Measurements from ENCODE around the gene PLCG2.

PLCG2 gene

DNA sequence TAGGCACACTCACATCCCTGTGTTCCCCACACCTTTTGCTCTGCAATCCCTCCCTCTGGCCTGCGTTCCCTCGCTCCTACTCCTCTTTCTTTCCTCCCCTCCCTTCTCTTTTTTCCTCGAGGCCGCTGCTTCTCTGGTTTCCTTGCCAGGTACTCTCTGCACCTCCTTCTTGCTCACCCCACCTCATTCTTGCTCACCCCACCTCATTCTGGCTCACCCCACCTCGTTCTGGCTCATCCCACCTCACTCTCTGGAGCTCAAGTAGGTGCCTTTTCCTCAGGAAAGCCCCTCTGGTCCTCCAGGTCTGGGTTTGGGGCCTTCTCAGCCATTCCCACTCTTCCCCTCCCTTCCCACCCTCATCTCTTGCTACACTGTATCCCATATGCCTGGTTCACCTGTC, 103.5 kb downstream of the PLCG2 start:
- no peak for DNase-seq

DNA sequence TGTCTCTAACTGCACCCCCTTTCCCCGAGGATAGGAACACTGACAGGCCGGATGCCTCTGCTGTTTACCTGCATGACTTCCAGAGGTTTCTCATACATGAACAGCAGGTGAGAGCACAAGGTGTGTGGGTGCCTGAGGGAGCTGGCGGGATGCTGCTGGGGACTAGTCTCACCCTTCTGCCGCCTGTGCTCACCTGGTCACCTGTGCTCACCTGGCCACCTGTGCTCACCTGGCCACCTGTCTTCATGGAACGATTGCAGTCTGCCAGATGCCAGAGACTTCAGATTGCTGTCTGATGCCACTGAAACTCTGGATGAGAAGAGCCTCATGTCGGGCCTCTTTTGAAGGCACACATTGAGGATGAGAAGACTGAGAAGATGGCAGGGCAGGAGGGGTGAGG, 104.1 kb downstream of the PLCG2 start:
- no peak for DNase-seq

DNA sequence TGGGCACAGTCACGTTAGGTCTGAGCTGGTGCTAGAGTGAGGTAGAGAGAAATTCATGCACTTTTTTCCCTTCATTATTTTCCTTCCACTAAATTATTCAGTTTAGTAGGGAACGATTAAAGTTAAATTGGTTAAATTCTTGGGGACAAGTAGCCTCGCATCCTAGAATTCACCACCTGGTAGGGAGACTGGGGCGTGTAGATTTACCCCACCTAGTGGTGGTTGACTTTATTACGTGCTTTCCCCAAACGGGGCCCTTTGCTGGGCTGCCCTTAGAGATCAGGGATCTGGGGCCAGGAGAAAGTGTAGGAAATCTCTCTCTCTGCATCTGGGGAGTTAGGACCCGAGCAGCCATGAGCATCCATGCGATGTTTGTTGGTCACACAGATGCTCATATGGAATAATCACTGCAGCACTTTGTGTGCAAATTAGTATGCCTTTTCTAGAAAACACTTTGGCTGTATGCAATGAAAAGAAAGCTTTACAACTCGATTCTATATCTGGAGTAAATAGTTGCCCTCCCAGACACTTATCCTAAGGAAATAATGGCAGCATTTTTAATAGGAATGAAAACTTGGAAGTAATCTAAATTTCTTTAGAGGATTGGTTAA, 107.0 kb downstream of the PLCG2 start:
- DNase-seq = no peak

DNA sequence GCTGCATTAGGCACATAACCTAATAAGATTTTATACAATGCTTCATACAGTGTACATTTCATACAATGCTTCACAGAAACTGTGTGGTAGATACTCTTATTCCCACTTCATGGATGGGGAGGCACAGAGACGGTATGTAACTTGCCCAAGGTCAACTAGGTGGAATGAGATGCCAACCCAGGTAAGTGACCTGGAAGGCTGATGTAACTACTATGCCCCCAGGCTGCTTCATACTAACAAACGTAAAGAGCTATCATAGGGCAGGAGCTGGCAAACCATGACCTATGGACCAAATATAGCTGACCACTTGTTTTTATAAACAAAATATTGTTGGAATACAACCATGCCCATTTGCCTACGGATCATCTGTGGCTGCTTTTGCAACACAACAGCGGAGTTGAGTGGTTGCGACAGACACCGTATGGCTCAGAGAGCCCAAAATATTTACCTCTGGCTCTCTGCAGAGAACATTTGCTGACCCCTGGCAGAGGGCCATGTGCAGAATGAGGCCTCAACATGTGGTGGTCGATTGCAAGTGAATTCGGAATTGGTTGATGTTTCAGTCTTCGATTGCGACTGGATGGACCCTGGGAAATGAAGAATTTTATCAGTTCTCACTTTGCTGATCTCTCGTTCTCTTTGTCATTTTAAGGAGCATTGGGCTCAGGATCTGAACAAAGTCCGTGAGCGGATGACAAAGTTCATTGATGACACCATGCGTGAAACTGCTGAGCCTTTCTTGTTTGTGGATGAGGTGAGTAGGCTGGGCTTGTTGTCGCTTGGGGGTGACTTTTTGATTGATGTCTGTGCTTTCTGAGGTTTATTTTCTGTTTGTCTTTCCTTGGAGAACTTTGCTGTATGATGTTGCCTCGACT, 109.7 kb downstream of the PLCG2 start:
- DNase-seq = no peak

DNA sequence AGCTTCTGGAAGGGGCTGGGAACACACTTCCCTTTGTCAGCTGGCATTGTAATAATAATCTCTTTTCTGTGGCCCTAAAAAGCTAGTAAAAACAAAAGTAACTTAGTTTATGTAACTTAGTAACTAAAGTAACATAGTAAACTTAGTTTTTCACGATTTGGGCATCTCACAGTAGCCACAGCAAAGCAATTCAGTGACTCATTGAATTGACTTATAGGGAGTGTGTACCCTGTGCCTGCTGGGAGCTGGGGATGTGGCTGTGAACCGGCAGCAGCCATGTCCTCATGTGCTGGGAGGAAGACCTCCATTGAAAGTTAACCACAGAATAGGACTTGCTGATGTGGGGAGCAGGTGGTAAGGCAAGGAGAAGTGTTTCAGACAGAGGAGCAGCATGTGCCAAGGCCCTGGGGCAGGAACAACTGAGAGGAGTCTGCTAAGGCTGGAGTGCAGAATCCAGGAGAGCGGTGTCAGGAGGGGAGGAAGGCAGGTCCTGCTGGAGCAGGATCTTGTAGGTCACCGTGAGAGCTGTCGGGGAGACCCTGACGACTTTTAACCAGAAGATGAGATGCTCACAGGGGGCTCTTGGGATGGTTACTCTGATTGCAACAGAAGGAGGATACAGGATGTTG, 112.8 kb downstream of the PLCG2 start:
- DNase-seq = no peak

DNA sequence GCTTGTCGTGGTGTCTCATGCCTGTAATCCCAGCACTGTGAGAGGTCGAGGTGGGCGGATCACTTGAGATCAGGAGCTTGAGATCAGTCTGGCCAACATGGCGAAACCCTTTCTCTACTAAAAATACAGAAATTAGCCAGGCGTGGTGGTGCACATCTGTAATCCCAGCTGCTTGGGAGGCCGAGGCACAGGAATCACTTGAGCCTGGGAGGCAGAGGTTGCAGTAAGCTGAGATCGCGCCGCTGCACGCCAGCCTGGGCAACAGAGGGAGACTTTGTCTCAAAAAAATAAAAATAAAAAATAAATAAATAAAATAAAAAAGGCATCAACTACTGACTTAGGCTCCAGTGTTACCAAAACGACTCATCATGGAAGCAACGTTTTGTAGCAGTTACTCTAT, 115.5 kb downstream of the PLCG2 start:
- no peak for DNase-seq

DNA sequence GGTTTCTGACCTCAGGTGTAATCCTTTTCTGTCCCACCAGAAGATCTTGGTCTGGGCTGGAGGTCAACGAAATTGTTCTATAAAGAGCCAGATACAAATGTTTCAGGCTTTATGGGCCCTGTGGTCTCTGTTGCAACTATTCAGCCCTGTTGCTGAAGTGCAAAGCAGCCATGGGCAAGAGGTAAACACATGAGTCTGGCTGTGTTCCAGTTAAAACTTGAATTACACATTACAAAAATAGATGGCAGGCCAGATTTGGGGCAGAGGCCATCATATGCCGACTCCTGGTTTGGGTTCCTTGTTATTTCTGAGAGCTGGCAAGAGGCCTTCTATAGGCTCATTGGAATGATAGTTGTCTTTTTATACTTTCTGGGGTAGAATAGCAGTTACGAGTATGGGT, 117.8 kb downstream of the PLCG2 start:
- DNase-seq = no peak

DNA sequence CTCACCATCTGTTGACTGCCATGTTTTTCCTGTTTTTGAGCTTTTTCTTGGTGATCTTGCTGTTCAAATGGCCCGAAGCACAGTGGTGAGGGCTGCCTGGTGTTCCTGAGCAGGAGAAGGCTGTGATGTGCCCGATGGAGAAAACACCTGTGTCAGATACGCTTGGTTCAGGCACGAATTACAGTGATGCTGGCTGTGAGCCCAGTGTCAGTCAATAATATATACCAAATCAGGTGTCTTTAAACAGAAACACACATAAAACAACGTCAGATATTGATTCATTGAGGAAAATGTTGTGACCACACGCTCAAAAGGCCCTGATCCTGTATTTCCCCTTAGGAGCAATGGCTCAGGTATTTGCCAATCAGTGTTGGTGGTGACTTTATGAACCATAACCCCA, 120.5 kb downstream of the PLCG2 start:
- DNase-seq = no peak

DNA sequence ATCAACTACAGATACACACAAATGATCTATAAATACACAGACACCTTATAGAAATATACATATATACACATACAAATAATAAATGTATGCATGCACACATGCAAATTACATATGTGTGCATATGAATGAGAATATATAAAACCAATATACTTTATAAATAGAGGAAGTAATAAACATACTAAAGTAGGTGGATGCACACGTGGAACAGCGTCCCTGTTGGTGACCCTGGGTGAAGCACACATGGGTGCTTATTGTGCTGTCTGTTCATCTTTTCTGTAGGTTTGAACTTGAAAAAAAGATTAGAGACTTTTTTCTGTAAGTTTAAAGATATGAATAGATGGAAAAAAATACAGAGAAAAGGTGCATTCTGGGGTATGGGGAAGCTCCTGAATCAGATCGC, 120.9 kb downstream of the PLCG2 start:
- DNase-seq = no peak

DNA sequence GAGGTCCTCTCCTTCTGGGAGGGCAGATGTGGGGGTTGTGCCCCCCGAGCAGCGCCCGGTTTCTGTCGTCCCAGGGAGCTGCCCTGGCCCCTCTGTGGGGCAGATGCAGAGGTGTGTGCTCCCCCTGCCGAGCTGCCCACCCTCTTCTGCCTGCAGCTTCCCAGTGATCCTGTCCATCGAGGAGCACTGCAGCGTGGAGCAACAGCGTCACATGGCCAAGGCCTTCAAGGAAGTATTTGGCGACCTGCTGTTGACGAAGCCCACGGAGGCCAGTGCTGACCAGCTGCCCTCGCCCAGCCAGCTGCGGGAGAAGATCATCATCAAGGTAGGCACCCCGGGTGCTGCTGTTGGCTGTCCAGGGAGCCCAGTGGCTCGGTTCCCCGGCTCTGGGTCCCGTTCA, 121.4 kb downstream of the PLCG2 start:
- DNase-seq = no peak

DNA sequence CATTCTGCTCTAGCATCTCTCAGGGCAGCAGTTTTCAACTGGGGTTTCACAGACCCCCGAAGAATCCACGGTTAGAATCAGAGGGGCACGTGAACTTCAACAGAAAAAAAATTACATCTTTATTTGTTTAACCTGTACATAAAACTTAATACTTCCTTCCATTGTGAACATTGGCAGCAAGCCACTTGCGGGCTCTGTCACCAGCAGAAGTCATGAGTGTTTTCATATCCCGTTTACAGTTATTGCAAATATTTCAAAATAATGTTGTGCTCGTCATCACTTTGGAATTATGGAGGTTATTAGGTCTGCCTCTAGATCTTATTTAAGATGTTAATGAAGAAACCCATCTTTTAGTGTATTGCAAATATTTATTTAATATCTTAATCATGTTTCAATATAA, 122.4 kb downstream of the PLCG2 start:
- no peak for DNase-seq

DNA sequence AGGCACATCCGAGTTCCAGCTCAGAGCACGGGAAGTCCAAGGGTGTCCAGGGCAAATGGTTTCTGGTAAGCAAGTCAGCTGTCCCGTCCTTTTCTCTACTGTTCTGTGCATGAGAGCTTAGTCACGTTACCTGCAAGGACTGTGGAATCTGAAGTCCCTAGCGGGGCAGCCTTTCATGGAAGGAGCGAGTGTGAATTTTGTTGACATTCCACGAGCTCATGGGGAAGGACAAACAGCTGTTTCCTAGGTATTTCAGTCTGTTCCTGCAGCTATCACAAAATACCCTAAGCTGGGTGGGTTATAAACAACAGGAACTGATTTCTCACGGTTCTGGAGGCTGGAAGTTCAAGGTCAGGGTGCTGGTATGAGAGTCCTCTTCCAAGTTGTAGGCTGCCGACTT, 122.9 kb downstream of the PLCG2 start:
- DNase-seq = no peak

DNA sequence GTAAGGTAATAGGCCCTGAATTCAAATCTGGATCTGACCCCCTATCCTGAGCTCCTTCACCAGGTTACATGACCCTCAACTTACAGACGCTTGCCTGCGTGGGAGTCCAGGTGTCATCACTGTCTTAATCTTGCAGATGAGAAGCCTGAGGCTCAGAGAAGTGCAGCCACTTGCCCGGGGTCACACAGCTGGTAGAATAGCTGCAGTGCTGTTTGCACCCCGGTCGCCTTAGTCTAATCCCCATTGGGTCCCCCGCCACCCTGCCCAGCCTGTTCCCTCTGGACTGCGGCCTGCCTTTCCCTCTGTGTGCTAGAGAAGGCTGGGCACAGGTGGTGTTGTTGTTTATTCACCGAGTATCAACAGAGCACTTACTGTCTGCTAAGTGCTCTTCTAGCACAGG, 125.2 kb downstream of the PLCG2 start:
- no peak for DNase-seq

DNA sequence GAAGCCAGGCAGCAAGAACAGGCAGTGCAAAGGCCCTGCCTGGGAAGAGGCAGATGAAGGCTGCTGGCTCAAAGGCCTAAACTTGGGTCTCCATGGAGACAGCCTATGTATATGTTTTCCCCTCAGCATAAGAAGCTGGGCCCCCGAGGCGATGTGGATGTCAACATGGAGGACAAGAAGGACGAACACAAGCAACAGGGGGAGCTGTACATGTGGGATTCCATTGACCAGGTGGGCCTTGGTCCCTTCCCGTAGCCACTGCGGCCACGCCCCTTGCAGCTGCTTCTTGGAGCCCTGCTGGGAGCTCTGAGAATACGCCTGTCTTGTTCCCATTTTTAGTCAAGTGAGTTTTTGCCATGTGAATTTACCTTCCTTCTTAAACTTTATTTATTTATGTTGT, 126.2 kb downstream of the PLCG2 start:
- DNase-seq = no peak

DNA sequence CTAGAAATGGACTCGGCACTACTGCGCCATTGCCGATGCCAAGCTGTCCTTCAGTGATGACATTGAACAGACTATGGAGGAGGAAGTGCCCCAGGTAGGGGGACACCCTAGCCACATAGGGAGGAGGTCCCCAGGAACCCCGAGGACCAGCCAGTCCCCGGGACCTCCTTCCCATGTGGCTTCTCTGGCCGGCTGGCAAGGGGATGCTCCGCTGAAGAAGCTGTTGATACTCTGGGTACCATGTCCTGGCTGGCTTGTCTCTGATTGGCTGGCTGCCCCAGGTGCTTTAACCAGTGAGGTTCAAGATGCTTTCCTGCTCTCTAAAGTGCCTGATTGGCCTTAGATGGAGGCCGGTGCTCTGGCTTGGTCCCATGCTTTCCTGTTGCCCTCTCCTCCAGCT, 128.6 kb downstream of the PLCG2 start:
- no peak for DNase-seq

DNA sequence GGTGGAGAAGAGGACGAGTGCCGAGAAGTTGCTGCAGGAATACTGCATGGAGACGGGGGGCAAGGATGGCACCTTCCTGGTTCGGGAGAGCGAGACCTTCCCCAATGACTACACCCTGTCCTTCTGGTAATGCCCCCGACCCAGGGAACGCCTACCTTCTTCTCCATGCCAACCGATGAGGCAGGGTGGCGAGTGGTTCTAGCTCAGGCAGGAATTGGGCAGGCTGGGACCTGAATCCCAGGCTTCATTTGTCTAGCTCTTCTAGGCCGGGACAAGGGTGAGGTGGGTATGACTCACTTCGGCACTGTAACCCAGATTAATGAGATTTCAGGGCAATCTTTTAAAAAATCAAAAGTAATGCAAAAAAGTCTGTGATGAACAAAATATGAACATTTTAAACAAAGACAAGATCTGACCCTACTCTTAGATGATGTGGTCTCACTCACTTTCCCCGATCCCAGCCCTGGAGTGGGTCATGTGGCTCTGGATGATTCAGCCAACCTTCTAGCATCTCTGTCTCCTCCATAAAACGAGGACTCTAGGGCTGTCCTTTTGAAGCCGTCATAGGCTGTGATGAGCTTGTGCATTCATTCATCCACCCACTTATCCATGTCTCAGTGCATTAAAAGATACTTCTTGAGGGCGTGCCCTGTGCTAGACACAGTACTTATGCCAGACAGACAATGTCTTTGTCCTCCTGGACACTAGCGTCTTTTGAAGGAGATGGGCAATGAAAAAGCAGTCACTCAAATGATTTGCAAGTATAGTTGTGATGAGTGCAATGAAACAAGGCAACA, 129.6 kb downstream of the PLCG2 start:
- no peak for DNase-seq

DNA sequence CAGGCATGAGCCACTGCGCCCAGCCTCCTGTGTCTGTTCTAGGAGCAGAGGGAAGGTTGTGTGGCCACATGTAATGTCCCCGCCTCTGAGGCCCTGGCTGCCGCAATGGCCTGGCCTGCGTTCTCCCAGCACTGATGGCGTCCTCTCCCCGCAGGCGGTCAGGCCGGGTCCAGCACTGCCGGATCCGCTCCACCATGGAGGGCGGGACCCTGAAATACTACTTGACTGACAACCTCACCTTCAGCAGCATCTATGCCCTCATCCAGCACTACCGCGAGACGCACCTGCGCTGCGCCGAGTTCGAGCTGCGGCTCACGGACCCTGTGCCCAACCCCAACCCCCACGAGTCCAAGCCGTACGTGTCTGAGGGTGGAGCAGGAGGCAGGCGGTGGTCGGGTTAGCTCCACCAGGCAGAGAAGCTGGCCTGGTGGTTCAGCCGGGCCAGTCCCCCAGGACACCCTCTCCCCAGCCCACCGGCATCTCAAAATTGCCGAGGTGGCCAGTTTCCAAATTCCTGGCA, 131.3 kb downstream of the PLCG2 start:
- no peak for DNase-seq

DNA sequence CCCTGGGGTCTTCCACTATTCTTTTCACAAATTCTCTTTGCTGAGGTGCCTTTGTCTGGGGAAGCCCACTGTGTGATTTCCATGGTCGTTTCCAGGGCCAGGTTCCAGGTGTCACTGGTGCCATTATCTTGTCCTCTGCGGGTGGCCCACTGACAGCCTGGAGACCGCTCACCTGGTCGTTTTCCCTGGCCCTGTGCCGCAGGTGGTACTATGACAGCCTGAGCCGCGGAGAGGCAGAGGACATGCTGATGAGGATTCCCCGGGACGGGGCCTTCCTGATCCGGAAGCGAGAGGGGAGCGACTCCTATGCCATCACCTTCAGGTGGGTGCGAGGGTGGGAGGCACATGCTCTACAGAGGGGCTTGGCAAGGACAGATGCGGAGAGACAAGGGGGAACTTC, 133.3 kb downstream of the PLCG2 start:
- DNase-seq = no peak

DNA sequence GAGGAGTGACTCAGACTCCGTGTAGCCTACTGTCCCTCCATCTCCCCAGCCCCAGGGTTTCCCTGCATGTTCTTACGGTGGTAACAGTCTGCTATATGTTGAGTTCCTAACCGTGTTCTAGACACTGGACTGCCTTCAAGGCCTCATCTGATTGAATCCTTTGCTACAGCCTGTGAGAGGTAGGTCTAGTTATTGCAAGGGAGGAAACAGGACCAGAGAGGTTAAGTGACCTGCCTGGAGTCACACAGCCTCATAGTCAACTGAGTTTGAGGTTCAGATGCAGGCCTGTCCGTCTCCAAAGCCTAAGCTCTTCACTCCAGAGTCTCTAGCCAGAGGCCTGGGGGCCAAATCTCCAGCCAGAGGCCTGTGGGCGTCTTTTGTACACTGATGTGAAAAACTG, 134.1 kb downstream of the PLCG2 start:
- no peak for DNase-seq

DNA sequence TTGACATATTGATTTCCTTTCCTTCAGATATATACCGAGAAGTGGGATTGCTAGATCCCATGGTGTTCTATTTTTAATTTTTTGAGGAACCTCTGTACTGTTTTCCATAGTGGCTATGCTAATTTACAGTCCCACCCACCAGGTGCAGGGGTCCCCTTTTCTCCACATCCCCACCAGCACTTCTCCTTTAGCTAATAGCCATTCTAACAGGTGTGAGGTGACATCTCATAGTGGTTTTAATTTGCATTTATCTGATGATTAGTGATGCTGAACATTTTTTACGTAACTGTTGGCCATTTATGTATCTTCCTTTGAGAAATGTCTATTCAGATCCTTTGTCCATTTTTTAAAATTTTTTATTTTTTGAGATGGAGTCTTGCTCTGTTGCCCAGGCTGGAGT, 138.3 kb downstream of the PLCG2 start:
- no peak for DNase-seq

DNA sequence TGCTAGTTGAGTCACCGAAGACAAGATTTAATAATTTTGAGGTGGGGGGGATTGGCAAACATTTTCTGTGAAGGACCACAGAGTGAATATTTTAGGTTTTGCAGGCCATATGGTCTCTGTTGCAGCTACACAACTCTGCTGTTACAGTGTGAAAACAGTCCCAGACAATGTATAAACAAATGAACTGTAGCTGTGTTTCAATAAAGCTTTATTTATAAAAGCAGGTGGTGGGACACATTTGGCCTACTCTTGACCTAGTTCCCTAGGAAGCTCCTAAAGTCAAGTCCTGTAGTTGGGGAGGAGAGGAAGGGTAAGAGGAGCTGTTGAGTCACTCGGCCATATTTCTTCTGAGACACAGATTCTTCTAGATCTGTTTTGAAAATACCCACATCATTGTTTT, 139.8 kb downstream of the PLCG2 start:
- no peak for DNase-seq

DNA sequence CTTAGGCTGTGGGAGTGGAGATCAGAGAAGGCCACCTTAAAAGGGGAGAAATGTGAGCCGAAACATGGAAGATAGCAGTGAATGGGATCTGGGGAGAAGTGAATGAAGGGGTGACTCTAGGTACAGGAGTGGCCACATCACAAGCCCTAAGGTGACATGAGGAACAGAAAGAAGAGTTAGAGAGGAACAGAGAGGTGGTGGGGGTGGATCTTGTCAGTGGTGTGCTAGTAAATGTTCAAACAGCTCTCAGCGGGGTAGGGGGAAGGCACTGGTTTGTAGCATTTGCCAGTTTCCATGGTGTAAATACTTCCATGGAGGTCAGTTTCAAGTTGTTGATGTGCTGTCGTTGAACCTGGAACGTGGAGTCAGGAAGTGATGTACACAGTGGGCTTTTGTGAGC, 141.4 kb downstream of the PLCG2 start:
- no peak for DNase-seq

DNA sequence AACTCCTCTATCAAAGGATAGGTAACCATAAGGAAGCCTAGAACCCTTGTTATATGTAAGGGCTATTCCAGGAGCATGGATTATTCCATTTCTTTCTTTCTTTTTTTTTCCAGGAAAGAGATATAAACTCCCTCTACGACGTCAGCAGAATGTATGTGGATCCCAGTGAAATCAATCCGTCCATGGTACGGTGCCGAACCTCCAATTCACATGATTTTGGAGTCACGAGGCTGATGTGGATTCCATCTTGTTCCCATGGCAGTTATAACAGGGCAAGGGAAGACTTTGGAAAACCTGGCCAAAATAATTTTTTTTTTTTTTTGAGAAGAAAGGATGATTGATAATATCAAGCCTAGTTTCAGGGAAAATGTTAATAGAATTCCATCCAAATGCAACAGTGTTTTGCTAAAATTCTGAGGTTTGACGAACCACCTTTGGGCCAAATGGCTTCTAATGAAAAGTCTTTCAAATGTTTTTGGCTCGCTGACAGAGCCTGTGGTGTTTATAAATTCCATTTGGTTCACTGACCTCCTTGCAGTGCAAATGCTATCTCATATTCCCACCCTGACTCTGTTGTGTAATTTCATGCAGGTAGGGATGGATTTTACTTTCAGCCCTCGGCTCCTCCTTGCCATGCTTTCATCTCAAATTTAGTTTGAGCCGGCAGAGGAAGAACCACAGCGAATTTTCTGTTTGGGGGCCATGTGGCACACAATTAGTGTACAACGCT, 142.2 kb downstream of the PLCG2 start:
- no peak for DNase-seq

All from activated CD8-positive, alpha-beta memory T cell treated with anti-CD3 and anti-CD28 coated beads for 24 hours (primary cell).